GM13977 (cell line): Measurements from ENCODE around the gene CDK6.
A peak's percentile ranks its signal among the peaks of the same experiment; 100 is the strongest.

Experiments used
- DNase-seq: peaks from one replicate; pipeline ENCODE4 v3.0.0; 2012; ENCODE audit warnings: low spot score
- in situ Hi-C: fragments of 300-500 bp; cut with MboI; formaldehyde crosslinking; loops from one replicate; pipeline ENCODE4 v1.12.0; 2022; ENCODE audit warnings: low sequenced_read_pairs, low pct_unique_long_range_greater_than_20kb, mixed read lengths, inconsistent platforms; ENCODE audit not compliant: unreplicated experiment
- TF ChIP-seq, protein P1 (sequence below): IDR thresholded peaks from 2 replicates; pipeline ENCODE4 v1.5.1; 2012; ENCODE audit warnings: mild to moderate bottlenecking, control low read depth; ENCODE audit not compliant: insufficient read depth; ENCODE audit errors: extremely low read depth, missing control alignments

Gene CDK6

GRCh38 chr7:92691578-92691977 is 144.8 kb downstream of the CDK6 start:
- DNase-seq = peak; percentile 35
- TF ChIP-seq, protein P1, sequence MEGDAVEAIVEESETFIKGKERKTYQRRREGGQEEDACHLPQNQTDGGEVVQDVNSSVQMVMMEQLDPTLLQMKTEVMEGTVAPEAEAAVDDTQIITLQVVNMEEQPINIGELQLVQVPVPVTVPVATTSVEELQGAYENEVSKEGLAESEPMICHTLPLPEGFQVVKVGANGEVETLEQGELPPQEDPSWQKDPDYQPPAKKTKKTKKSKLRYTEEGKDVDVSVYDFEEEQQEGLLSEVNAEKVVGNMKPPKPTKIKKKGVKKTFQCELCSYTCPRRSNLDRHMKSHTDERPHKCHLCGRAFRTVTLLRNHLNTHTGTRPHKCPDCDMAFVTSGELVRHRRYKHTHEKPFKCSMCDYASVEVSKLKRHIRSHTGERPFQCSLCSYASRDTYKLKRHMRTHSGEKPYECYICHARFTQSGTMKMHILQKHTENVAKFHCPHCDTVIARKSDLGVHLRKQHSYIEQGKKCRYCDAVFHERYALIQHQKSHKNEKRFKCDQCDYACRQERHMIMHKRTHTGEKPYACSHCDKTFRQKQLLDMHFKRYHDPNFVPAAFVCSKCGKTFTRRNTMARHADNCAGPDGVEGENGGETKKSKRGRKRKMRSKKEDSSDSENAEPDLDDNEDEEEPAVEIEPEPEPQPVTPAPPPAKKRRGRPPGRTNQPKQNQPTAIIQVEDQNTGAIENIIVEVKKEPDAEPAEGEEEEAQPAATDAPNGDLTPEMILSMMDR = peak; percentile 64
- in situ Hi-C loops = loop anchor here (5.0 to 10.0 kb wide), 2 partner anchors 141 to 363 kb away; no protein-coding TSS in a partner anchor

- no peak for DNase-seq
- in situ Hi-C loops = no loop called here
- TF ChIP-seq, protein P1 = no peak
These were observed 151.0 kb downstream of the CDK6 start for GRCh38 chr7:92685136-92686042.

DNA sequence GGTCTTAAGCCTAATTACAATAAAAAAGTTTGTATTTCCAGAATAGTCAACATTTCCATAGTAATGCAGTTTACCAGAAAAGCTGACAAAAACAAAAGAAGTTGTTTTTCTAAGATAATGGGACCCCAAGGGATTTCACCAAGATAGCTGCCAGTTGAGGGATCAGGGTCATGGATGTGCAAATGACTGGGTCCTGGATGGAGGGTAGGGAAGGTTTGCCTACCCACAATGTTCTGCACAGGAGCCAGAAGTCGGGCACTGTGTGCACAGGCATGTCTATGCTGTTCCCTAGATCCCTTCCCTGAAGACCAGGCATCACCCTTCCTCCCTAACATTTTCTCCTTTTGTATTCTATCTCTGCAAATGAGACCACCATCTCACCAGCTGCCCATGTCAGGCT is 152.1 kb downstream of the CDK6 start:
- in situ Hi-C loops = no loop called here
- TF ChIP-seq, protein P1 = no peak

GRCh38 chr7:92682903-92683539 is 153.4 kb downstream of the CDK6 start:
- TF ChIP-seq, protein P1 = no peak
- in situ Hi-C loops = no loop called here
- DNase-seq = no peak

More for the DNA sequence above, 152.1 kb downstream of the CDK6 start:
- DNase-seq = no peak

DNA sequence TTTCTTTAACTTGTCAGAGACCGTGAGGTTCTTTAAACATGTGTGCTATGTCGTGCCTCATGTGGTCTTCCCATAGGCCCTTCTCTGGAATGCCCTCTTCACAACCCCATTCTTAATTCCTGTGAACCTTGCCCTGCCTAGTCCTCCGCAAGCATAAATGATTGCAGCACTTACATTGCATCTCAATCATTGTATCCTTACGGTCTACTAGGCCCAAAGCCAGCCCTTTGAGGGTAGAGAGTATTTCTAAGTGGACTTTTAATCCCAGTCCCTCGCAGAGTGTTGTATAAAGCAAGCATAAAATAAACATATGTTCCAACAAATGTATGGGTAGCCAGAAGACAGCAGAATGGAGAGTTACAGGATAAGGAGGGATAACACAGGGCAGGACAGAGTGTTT is 154.0 kb downstream of the CDK6 start:
- in situ Hi-C loops = no loop called here
- no peak for DNase-seq
- TF ChIP-seq, protein P1 = no peak

GRCh38 chr7:92681633-92682032 is 154.7 kb downstream of the CDK6 start:
- no peak for DNase-seq
- TF ChIP-seq, protein P1 = no peak
- in situ Hi-C loops = no loop called here
